GM23338 (cell line): ENCODE measurements around the gene PASD1. TPM values are rescaled to one million over a fixed set of nuclear protein-coding genes. Genes with fewer than 3 reads are reported as not detected.

ENCODE experiments used
- ATAC-seq: fragments of 200-7000 bp; cut with Tn5 transposase; 3 replicates; pipeline ENCODE4 v1.9.1; 2020
- DNase-seq: peaks from one replicate; pipeline ENCODE4 v3.0.0-alpha.2; 2015; ENCODE audit warnings: low spot score
- H2AFZ ChIP-seq: fragments of 200-600 bp; sonication (generic); 2 replicates; pipeline ENCODE4 v1.8.0; 2016; ENCODE audit warnings: antibody characterized with exemption, mild to moderate bottlenecking, moderate library complexity
- H3F3A ChIP-seq: fragments of 200-600 bp; sonication (generic); replicated peaks from 2 replicates; pipeline ENCODE4 v1.8.0; 2017; ENCODE audit warnings: antibody characterized with exemption, mixed run types, low read depth
- H3K27ac ChIP-seq: fragments of 200-600 bp; sonication (generic); 2 replicates; pipeline ENCODE4 v1.6.1; 2016; ENCODE audit warnings: low read depth
- H3K27me3 ChIP-seq: fragments of 200-600 bp; sonication (generic); 2 replicates; pipeline ENCODE4 v1.8.0; 2016; ENCODE audit warnings: mild to moderate bottlenecking, mixed run types, moderate library complexity; ENCODE audit not compliant: insufficient read depth
- H3K36me3 ChIP-seq: fragments of 200-600 bp; sonication (generic); 2 replicates; pipeline ENCODE4 v1.8.0; 2016; ENCODE audit warnings: mild to moderate bottlenecking; ENCODE audit not compliant: insufficient read depth
- H3K4me1 ChIP-seq: fragments of 200-600 bp; sonication (generic); 2 replicates; pipeline ENCODE4 v1.8.0; 2016; ENCODE audit warnings: mild to moderate bottlenecking, moderate library complexity; ENCODE audit not compliant: insufficient read depth
- H3K4me2 ChIP-seq: fragments of 200-600 bp; sonication (generic); 2 replicates; pipeline ENCODE4 v1.7.1; 2017; ENCODE audit warnings: mixed run types
- H3K4me3 ChIP-seq: fragments of 200-600 bp; sonication (generic); 2 replicates; pipeline ENCODE4 v1.6.1; 2016; ENCODE audit warnings: mixed run types
- H3K79me2 ChIP-seq: fragments of 200-600 bp; sonication (generic); replicated peaks from 2 replicates; pipeline ENCODE4 v1.8.0; 2017; ENCODE audit warnings: mild to moderate bottlenecking; ENCODE audit not compliant: insufficient read depth
- H3K9me2 ChIP-seq: fragments of 200-600 bp; sonication (generic); 2 replicates; pipeline ENCODE4 v1.8.0; 2017; ENCODE audit not compliant: insufficient read depth
- H4K20me1 ChIP-seq: fragments of 200-600 bp; sonication (generic); replicated peaks from 2 replicates; pipeline ENCODE4 v1.8.0; 2017; ENCODE audit warnings: mild to moderate bottlenecking; ENCODE audit not compliant: insufficient read depth
- H3K27ac Mint-ChIP-seq: 2 replicates; pipeline ENCODE4 v1.8.0; 2020; ENCODE audit warnings: inconsistent platforms, mild to moderate bottlenecking, moderate library complexity, mixed read lengths
- H3K27me3 Mint-ChIP-seq: 3 replicates; pipeline ENCODE4 v1.8.0; 2022; ENCODE audit warnings: low read depth, mild to moderate bottlenecking, moderate library complexity, mixed read lengths, inconsistent platforms; ENCODE audit not compliant: insufficient read depth, poor library complexity
- H3K36me3 Mint-ChIP-seq: 3 replicates; pipeline ENCODE4 v1.8.0; 2021; ENCODE audit warnings: low read depth, mild to moderate bottlenecking, inconsistent platforms, moderate library complexity, mixed read lengths
- H3K4me1 Mint-ChIP-seq: 3 replicates; pipeline ENCODE4 v1.8.0; 2020; ENCODE audit warnings: mild to moderate bottlenecking, inconsistent platforms, mixed read lengths
- H3K4me3 Mint-ChIP-seq: 3 replicates; pipeline ENCODE4 v1.8.0; 2021; ENCODE audit warnings: moderate library complexity, mild to moderate bottlenecking, inconsistent platforms, mixed read lengths
- H3K9me3 Mint-ChIP-seq: 3 replicates; pipeline ENCODE4 v1.8.0; 2020; ENCODE audit warnings: moderate library complexity, mild to moderate bottlenecking, inconsistent platforms, mixed read lengths
- ETS1 ChIP-seq: IDR thresholded peaks from 2 replicates; pipeline ENCODE4 v1.6.1; 2016; ENCODE audit warnings: antibody characterized with exemption
- EZH2 ChIP-seq: fragments of 200-600 bp; sonication (generic); IDR thresholded peaks from one replicate; pipeline ENCODE4 v1.8.0; 2017; ENCODE audit warnings: antibody characterized with exemption, mild to moderate bottlenecking, low read depth; ENCODE audit not compliant: unreplicated experiment
- EZH2phosphoT487 ChIP-seq: fragments of 200-600 bp; sonication (generic); IDR thresholded peaks from one replicate; pipeline ENCODE4 v1.8.1; 2018; ENCODE audit warnings: antibody characterized with exemption; ENCODE audit not compliant: unreplicated experiment
- JUNB ChIP-seq: IDR thresholded peaks from one replicate; pipeline ENCODE4 v1.6.1; 2016; ENCODE audit warnings: antibody characterized with exemption; ENCODE audit not compliant: unreplicated experiment
- NANOG ChIP-seq: IDR thresholded peaks from 2 replicates; pipeline ENCODE4 v1.6.1; 2016; ENCODE audit warnings: antibody characterized with exemption, borderline replicate concordance
- REST ChIP-seq: IDR thresholded peaks from one replicate; pipeline ENCODE4 v1.6.1; 2018; ENCODE audit warnings: antibody characterized with exemption; ENCODE audit not compliant: unreplicated experiment
- ZNF114 ChIP-seq: fragments of 250-450 bp; sonication (Bioruptor Pico); IDR thresholded peaks from 2 replicates; pipeline ENCODE4 v1.5.0; 2020; ENCODE audit warnings: mild to moderate bottlenecking, moderate library complexity
- ZNF462 ChIP-seq: fragments of 250-450 bp; sonication (Bioruptor Pico); IDR thresholded peaks from 2 replicates; pipeline ENCODE4 v1.5.0; 2020; ENCODE audit warnings: mild to moderate bottlenecking, moderate library complexity
- polyA plus RNA-seq: library from polyadenylated mRNA; unstranded; fragments of >200 nt; fragmentation: Nextera tagmentation; extraction: Ambion mirVana; gene quantifications from 2 replicates; pipeline ENCODE4 v1.2.1, GENCODE V29; 2016
- total RNA-seq: library from RNA; depleted of rRNA; stranded (reverse); fragments of >200 nt; shearing (Covaris generic); gene quantifications from 2 replicates; pipeline ENCODE4 v1.2.3, GENCODE V29; 2014

PASD1 gene
- total and polyA plus RNA-seq, 2 experiments from 2014 or later, result 0.24 TPM; not detected in 1

GRCh38 chrX:151723156-151723760 is 159.8 kb downstream of the PASD1 start (continued):
- TF ChIP-seq ZNF462 (CRISPR knock-in tag), result no peak

GRCh38 chrX:151724563-151725337 is 161.3 kb downstream of the PASD1 start:
- no peak overlapping the region for H2AFZ ChIP-seq
- no peaks in the 10 kb centered on the region for H3K27me3 ChIP-seq
- H3K9me3 Mint-ChIP-seq, result no peaks in the 10 kb centered on the region; the same call in 2 of the 3 replicates
- H3K79me2 ChIP-seq, result no peaks in the 10 kb centered on the region
- H4K20me1 ChIP-seq, result no peaks in the 10 kb centered on the region
- H3K36me3 ChIP-seq, result no peaks in the 10 kb centered on the region
- H3K4me2 ChIP-seq, result no peak overlapping the region
- ATAC-seq, result no peak
- H3F3A ChIP-seq, result no peaks in the 10 kb centered on the region
- H3K27ac Mint-ChIP-seq, result no peak overlapping the region
- H3K4me1 ChIP-seq, result no peaks in the 10 kb centered on the region
- DNase-seq, result no peak
- no peak overlapping the region for H3K4me3 ChIP-seq
- peaks cover 7% of the 10 kb centered on the region; the same call in 2 of the 3 replicates for H3K4me1 Mint-ChIP-seq
- H3K9me2 ChIP-seq, result no peaks in the 10 kb centered on the region
- H3K27ac ChIP-seq, result no peak overlapping the region
- H3K27me3 Mint-ChIP-seq, result peaks cover 2% of the 10 kb centered on the region
- no peak overlapping the region for H3K4me3 Mint-ChIP-seq
- no peak for TF ChIP-seq NANOG
- TF ChIP-seq JUNB, result no peak
- no peak for TF ChIP-seq ETS1
- TF ChIP-seq EZH2, result no peak
- no peak for TF ChIP-seq ZNF114 (CRISPR knock-in tag)
- no peak for TF ChIP-seq EZH2phosphoT487
- no peak for TF ChIP-seq REST
- no peaks in the 10 kb centered on the region for H3K36me3 Mint-ChIP-seq
